ENCODE measurements around the gene CCDC121.
A peak's percentile ranks its signal among the peaks of the same experiment; 100 is the strongest.

CCDC121 gene

DNA sequence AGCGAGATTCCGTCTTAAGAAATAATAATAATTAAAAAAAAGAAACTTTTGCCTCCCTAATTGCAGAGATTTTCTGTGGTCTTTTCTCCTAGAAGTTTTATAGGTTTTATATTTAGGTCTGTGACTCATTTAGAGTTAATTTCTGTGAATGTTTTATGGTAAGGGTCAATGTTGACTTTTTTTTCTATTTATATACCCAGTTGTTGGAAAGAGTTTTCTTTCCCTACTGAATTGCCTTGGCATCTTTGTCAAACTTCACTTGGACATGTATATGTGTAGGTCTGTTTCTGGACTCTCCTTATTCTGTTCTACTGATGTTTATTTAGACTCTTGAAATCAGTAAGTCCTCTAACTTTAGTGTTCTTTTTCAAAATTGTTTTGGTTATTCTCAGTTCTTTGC is 40.5 kb downstream of the CCDC121 start:
- ChIA-PET CTCF (no interaction called here), POLR2A (no interaction called here)
- TF ChIP-seq, protein P1, sequence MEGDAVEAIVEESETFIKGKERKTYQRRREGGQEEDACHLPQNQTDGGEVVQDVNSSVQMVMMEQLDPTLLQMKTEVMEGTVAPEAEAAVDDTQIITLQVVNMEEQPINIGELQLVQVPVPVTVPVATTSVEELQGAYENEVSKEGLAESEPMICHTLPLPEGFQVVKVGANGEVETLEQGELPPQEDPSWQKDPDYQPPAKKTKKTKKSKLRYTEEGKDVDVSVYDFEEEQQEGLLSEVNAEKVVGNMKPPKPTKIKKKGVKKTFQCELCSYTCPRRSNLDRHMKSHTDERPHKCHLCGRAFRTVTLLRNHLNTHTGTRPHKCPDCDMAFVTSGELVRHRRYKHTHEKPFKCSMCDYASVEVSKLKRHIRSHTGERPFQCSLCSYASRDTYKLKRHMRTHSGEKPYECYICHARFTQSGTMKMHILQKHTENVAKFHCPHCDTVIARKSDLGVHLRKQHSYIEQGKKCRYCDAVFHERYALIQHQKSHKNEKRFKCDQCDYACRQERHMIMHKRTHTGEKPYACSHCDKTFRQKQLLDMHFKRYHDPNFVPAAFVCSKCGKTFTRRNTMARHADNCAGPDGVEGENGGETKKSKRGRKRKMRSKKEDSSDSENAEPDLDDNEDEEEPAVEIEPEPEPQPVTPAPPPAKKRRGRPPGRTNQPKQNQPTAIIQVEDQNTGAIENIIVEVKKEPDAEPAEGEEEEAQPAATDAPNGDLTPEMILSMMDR (IDR thresholded peaks at IDR 0.05; ENCODE audit: insufficient read depth, low read length, missing control alignments): no peak
- DNase-seq (ENCODE audit: low read depth, low spot score): no peak
- H3K4me3 ChIP-seq (ENCODE audit: low read depth, low read length): no peak overlapping the region

DNA sequence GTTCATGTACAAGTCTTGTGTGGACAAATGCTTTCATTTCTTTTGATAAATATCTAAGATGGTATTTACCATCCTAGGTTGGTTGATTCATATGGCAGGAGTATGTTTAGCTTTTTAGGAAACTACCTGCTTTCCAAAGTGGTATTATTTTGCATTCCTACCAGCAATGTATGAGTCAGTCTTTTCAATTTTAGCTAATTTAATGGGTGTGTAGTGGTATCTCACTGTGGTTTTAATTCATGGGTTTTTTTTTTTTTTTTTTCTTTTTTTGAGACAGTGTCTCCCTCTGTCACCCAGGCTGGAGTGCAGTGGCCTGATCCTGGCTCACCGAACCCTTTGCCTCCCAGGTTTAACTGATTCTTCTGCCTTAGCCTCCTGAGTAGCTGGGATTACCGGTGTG is 41.8 kb downstream of the CCDC121 start:
- ChIA-PET POLR2A (no interaction called here), CTCF (no interaction called here)
- no peak overlapping the region for H3K4me3 ChIP-seq (ENCODE audit: low read depth, low read length)
- no peak for DNase-seq (ENCODE audit: low read depth, low spot score)
- TF ChIP-seq, protein P1 (IDR thresholded peaks at IDR 0.05; ENCODE audit: insufficient read depth, low read length, missing control alignments): no peak

DNA sequence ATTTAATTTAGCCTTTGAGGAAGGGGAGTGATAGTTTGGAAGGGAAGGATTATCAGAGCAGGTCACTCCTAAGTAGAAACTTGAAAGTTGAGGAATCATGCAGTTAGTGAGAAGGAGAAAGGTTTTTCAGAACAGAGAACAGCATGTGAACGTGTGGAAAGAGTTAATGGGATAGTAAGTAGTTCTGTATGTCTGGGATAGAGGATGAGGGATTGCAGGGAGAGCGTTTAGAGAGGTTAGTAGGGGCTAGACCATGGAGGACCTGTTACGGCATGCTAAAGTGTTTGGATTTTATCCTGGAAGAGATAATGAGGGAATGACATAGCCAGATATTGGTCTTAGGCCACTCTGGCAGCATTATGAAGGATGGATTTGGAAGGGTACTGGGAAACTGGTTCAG is 44.2 kb downstream of the CCDC121 start:
- TF ChIP-seq, protein P1 (IDR thresholded peaks at IDR 0.05; ENCODE audit: insufficient read depth, low read length, missing control alignments): no peak
- H3K4me3 ChIP-seq (ENCODE audit: low read depth, low read length): no peak overlapping the region
- POLR2A ChIA-PET: no interaction called here
- DNase-seq (ENCODE audit: low read depth, low spot score): no peak
- CTCF ChIA-PET: interaction anchor here (0.9 kb wide), 1 partner anchor 58 kb away, joined by 3 read pairs; no protein-coding TSS in a partner anchor

DNA sequence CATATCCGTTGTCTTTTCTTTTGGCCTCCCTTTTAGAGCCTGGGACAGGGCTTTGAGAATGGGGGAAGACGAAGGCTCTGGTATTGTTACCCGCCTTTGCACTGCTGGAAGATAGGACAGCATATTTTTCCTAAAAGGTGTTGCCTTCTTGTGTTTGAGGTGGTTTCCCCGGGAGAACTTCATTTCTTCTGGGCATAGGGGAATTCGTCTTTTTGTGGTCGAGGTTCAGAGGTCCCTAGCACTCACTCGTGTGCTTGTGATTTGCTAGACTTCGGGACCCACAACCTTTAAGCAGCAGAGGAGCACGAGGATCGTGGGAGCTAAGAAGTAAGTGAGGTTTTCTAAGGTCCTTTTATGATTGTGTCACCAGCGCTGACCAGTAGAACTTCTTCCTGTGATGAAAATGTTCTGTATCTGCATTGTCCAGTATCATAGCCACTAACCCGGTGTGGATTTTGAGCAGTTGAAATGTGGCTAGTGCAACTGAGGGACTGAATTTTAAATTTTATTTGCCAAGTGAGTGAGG is 45.4 kb downstream of the CCDC121 start:
- no peak for DNase-seq (ENCODE audit: low read depth, low spot score)
- ChIA-PET POLR2A (interaction anchor here (0.7 kb wide), 1 partner anchor 10 kb away, joined by 3 read pairs; no protein-coding TSS in a partner anchor), CTCF (interaction anchor here (0.6 to 1.0 kb wide), 2 partner anchors 13 to 100 kb away, joined by 3 to 4 read pairs; no protein-coding TSS in a partner anchor)
- peak overlapping the region; percentile 82 for H3K4me3 ChIP-seq (ENCODE audit: low read depth, low read length)
- TF ChIP-seq, protein P1 (IDR thresholded peaks at IDR 0.05; ENCODE audit: insufficient read depth, low read length, missing control alignments): no peak

DNA sequence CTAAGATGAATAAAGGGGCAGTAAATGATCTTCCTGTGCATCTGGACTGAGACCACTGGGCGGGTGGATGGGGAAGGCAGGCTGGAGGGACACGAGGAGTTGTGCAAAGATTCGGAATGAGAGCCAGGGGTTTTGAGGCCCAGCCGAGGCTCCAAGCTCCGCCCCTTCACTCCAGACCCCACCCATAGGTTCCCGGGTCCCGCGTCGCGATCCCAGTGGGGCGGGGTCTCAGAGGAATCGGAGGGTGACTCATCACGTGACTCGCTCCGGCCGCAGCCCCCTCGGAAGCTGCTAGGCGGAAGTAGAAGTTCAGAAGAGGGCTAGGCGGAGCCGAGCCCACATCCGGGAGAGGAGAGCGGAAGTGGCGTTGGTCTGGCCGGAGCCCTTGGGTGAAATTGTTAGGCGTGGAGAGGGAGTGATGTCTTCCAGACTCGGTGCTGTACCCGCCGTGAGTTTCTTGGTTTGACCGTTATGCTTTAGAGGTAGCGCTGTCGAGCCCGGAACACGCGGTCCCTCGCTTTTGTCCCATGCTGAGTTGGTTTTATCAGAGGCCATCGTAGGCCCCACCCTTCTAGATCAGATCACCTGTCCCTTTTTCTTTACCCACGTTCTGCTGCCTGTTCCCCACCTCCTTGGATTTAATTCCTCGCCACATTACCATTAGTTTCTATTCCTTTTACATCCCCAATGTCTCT is 46.0 kb downstream of the CCDC121 start, which contains the start of gene ZNF512:
Gene ZNF512, plus strand, starts transcription at position 348 of the 695 bp plus-strand sequence. Its CDS starts 71 bp downstream, at position 419.
- peak; percentile 38 for DNase-seq (ENCODE audit: low read depth, low spot score)
- CTCF ChIA-PET: interaction anchor here (0.6 kb wide), 1 partner anchor 14 kb away, joined by 3 read pairs; no protein-coding TSS in a partner anchor
- TF ChIP-seq, protein P1 (IDR thresholded peaks at IDR 0.05; ENCODE audit: insufficient read depth, low read length, missing control alignments): no peak
- POLR2A ChIA-PET: interaction anchor here (0.7 kb wide), 3 partner anchors 9 to 226 kb away, joined by 3 read pairs; partner anchors contain the start of gene GTF3C2
- peak within 1 kb of the TSS; percentile 82 for H3K4me3 ChIP-seq (ENCODE audit: low read depth, low read length)

DNA sequence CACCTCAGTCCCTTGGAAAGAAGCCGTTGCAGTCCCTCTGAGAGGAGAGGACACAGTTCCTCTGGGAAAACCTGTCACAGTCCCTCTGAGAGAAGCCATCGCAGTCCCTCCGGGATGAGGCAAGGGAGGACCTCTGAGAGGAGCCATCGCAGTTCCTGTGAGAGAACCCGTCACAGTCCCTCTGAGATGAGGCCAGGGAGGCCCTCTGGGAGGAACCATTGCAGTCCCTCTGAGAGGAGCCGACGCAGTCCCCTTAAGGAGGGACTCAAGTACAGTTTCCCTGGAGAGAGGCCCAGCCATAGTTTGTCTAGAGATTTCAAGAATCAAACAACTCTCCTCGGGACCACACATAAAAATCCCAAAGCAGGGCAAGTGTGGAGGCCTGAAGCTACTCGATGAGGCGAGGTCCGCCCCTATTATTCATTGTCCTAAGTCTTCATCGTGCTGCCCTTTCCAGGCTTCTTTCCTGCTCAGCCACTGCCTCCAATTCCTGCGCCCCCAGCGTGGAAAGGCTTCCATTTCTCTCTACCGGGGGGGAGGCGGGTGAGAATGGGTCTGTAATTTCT is 46.6 kb downstream of the CCDC121 start:
- CTCF ChIA-PET: no interaction called here

More for the DNA sequence above, 46.6 kb downstream of the CCDC121 start:
- TF ChIP-seq, protein P1 (IDR thresholded peaks at IDR 0.05; ENCODE audit: insufficient read depth, low read length, missing control alignments): no peak
- H3K4me3 ChIP-seq (ENCODE audit: low read depth, low read length): peak overlapping the region; percentile 82
- no peak for DNase-seq (ENCODE audit: low read depth, low spot score)
- POLR2A ChIA-PET: interaction anchor here (0.7 kb wide), 2 partner anchors 14 to 226 kb away, joined by 3 read pairs; partner anchors contain the start of gene GTF3C2

Measured in AG04449 (cell line).